AG04449 (cell line): Measurements from ENCODE around the gene NRSN1.

Experiments used
- CTCF ChIA-PET: fragments of 350-600 bp; formaldehyde crosslinking; extraction: SDS; loops from one replicate; lab custom pipeline; 2021; ENCODE audit warnings: antibody characterized with exemption; lab: Yijun Ruan, JAX
- POLR2A ChIA-PET: fragments of 400-600, 350-600 bp; formaldehyde crosslinking; extraction: SDS; loops from one replicate; lab custom pipeline; 2020; ENCODE audit warnings: antibody characterized with exemption, inconsistent platforms; lab: Yijun Ruan, JAX
- DNase-seq: peaks from one replicate; pipeline ENCODE4 v3.0.0-alpha.2; 2010; ENCODE audit warnings: low read depth, low spot score
- H3K4me3 ChIP-seq: 2 replicates; pipeline ENCODE4 v1.5.1; 2011; ENCODE audit warnings: low read depth, mild to moderate bottlenecking, control low read depth, low read length
- CTCF ChIP-seq: IDR thresholded peaks from one replicate; pipeline ENCODE4 v1.5.1; 2011; ENCODE audit warnings: mild to moderate bottlenecking, moderate library complexity, low read length, control low read depth, inconsistent platforms; ENCODE audit not compliant: insufficient read depth; ENCODE audit errors: missing control alignments

NRSN1 gene

GRCh38 chr6:24107294-24107693, 18.7 kb upstream of the NRSN1 start:
- CTCF ChIA-PET: no interaction called here
- no peak for DNase-seq
- no peak for TF ChIP-seq CTCF
- POLR2A ChIA-PET: no interaction called here
- H3K4me3 ChIP-seq: no peak overlapping the region

- no peak overlapping the region for H3K4me3 ChIP-seq
- no peak for TF ChIP-seq CTCF
- no peak for DNase-seq
- ChIA-PET CTCF (no interaction called here), POLR2A (no interaction called here)
Measured at GRCh38 chr6:24108056-24108455, 18.0 kb upstream of the NRSN1 start.

- TF ChIP-seq CTCF: no peak
- no peak overlapping the region for H3K4me3 ChIP-seq
- DNase-seq: no peak
- ChIA-PET CTCF (no interaction called here), POLR2A (no interaction called here)
Measured at GRCh38 chr6:24110417-24110816, 15.6 kb upstream of the NRSN1 start.

- ChIA-PET POLR2A (no interaction called here), CTCF (no interaction called here)
- TF ChIP-seq CTCF: no peak
- no peak overlapping the region for H3K4me3 ChIP-seq
- DNase-seq: no peak
Measured at GRCh38 chr6:24113891-24114290, 12.1 kb upstream of the NRSN1 start.

GRCh38 chr6:24117021-24117420, 9.0 kb upstream of the NRSN1 start:
- H3K4me3 ChIP-seq: no peak overlapping the region
- no peak for TF ChIP-seq CTCF
- DNase-seq: no peak
- POLR2A ChIA-PET: no interaction called here
- CTCF ChIA-PET: no interaction called here

- ChIA-PET CTCF (no interaction called here), POLR2A (no interaction called here)
- no peak for DNase-seq
- no peak overlapping the region for H3K4me3 ChIP-seq
- no peak for TF ChIP-seq CTCF
Measured at GRCh38 chr6:24122139-24122538, 3.9 kb upstream of the NRSN1 start.
